Ammon's horn (tissue), 1 donor: Measurements from ENCODE around the gene AGAP3.

Source experiments
- DNase-seq: peaks from one replicate; pipeline ENCODE4 v3.0.0-alpha.2; 2016; ENCODE audit warnings: low spot score

The AGAP3 gene

DNA sequence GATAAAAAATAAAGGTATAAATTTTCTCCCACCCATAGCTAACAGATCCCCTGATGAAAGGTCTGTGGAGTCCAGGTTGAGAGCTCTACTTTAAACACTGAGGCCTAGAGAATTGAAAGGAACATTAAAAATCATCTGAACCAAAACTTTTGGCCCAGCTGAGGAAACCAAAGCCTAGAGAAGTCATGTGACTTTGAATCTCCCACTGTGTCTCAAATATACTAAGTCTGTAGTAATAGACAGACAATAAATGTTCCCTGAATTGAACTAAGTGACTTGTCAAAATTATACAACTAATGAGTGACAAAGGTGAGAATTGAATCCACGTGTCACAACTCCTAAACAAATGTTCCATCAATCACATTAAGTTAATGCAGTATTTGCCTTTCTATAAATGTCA lies 75.5 kb downstream of the AGAP3 start:
- no peak for DNase-seq

DNA sequence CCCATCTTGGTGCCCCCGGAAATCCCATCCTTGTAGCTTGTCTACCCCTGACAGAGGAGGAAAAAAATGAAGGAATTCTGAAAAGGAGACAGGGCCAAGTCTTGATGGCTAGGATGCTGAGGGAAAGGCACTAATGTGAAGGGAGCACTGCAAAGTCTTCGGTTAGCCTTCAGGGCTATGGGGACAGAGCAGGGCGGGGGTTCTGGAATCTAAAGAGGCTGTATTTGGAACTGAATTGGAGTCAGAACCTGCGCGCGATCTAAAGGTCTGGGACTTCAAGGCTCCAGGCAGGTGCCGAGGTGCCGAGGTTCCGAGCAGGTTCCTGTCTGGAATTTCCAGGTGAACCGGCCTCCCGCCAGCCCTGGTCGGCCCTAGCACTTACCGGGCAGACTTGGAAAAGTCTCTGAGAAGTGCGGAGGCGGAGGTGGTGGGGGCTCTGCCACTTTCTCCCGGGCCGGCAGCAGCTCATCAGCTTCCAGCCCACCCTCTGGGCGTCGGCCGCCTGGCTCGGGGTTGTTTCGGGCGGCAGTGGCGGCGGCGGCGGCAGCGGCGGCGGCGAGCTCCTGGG lies 80.4 kb downstream of the AGAP3 start:
- no peak for DNase-seq

DNA sequence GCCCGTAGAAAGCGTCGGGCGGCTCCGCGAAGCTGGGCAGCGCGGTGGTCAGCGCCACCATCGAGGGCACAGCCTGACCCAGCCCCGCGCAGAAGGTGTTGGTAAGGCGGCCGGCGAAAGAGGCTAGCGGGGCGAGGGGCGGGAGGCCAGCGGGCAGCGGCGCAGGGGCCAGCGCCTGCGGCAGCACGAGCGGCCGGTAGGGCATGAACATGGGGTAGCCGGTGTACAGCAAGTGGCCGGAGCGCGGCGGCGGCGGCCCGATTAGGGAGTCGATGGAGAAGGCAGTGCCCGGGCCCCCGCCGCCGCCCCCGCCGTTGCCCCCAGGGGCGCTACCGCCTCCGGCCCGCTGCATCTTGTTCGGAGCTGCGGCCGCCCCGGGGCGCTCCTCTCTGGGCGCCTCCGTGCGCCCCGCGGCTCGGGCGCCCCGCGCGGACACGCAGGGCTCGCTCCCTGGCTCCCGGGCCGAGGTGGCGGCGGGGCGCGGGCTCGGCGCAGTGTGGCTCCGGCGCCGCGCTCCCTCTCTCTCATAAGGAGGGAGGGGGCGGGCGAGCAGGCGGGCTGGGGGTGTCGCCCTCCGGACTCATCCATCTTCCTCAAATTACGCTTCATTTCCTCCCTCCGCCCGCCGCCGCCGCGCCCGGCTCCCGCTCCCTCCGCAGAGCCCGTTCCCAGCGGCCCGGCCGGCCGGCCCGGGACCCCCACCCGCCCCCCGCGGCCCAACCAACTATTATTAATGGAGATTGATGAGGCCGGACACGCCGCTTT lies 81.1 kb downstream of the AGAP3 start, which contains the start of gene GBX1:
Gene GBX1, minus strand, starts transcription at position 498 of the 765 bp plus-strand sequence. Its CDS starts 146 bp downstream, at position 352.
- DNase-seq, result no peak

DNA sequence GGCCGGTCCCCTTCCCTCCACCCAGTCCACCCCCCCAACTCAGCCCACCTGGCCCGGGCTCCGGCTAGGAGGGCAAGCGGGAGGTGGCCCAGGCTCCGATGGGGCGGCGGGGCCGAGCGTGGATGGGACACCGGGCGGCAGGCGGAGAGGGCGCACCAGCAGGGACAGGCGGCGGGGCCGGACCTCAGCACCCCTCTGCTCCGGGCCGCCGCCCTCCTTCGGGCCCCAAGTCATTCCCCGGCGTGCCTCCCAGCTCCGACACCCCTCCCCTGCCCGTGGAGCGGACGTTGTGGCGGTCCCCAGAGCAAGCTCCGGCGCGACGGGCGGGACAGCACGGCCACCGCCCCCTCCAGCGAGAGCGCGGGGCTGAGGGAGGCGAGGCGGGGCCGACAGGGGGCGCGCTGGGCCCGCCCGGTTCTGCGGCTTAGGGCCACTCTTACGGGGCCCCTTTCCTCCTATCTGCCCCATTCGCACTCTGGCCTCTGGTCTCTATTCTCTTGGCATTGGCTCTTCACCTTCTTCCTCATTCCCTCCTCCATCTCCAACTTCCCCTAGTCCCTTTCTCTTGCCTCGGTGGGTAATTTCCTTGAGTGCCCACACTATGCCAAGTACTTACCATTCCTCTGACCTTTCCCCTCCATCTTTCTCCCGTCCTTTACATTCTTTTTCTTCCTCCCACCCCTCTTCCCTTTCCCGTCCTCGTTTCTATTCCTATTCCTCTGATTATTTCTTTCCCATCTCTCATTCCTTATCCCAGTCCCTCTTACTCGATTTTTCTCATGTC lies 81.9 kb downstream of the AGAP3 start:
- no peak for DNase-seq

DNA sequence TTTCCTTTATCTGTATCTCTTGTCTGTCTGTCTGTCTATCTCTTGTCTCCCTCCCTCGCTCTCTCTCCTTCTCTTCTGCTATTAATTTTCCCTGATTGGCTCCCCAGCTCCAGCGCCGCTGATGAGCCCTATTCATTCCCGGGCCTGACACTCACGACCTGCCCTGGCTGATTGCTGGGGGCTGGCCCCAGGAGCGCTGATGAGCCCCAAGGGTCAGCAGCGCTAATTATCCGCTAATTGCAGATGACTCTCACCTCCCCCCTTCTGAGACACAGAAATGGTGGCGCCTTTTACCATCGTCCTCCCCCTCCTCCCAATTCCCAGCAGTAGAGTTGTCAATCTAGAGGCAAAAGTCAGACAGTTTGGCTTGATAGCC lies 82.5 kb downstream of the AGAP3 start:
- no peak for DNase-seq

DNA sequence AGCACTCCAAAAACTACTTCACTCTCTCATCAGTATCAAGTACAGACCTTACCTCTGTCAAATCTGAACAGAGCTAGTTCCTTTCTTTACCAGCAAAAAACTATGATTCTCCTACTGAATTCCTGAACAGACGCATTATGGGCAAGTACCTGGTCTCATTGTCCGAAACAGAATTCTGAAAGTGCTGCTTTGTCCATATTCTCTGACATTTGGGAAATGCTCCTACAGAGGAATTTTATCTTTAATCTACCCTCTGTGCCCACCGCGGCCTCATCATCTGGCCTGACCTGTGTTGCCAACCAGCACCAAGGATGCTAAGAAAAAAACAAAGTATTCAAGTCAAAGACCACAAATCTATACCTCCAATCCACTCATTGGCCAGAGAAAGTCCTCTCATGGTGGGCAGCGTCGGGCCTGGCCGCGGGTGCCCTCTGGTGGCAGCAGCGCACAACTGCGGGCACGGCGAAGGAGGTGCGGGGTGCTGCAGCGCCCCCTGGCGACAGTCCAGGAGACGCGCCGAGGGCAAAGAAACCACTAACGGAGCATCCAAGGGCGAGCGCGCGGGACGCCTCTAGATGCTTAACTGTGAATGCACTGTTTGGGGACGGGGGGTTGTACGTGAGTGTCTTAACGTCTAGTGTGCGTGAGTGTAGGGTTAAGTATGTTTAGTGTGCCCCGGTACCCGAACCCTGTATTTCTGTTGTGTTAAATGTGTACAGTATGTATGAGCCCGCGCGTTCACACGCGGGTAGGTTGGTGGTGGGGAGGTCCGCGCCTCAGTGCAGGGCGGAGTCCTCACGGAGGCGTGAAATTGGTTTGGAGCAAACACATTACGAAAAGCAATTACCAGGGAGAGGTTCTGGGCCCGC lies 86.2 kb downstream of the AGAP3 start:
- DNase-seq, result peak; percentile 89

DNA sequence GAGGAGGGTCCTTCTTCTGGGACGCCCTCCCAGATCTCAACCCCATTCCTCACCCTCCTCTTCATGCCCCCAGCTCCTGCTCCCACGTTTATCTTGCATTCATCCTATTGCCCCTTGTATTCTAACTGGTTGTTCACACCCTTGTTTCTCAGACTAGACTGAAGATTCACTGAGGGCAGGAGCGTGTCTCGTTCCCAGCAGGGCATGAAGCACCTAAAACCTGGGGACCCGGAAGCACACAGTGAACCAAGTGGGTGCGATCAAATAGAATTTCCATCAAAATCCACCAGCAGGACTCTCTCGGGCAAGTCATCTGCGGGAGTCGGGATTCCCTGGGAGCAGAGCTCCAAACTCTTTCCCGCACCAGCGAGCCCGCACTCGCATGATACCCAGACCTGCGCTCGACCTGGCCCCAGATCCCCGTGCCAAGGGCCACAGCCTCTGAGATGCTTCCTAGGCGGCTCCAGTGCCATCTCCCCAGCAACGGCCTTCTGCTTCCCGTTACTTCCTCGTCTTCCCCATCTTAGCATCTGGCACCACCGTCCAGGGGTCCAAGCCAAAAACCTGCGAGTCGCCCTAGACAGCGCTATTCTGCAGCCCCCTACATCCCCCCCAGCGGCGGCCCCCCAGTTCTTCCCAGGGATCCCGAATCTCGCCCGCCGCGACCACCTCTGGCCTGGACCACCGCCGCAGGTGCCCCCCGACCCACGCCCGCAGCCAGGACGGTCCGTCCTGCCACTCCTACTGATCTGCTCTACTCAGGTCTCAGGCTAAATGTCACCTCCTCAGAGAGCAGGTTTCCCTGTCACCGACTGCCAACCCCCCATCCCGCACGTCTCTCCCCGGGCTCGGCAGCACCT lies 87.3 kb downstream of the AGAP3 start:
- DNase-seq, result no peak

DNA sequence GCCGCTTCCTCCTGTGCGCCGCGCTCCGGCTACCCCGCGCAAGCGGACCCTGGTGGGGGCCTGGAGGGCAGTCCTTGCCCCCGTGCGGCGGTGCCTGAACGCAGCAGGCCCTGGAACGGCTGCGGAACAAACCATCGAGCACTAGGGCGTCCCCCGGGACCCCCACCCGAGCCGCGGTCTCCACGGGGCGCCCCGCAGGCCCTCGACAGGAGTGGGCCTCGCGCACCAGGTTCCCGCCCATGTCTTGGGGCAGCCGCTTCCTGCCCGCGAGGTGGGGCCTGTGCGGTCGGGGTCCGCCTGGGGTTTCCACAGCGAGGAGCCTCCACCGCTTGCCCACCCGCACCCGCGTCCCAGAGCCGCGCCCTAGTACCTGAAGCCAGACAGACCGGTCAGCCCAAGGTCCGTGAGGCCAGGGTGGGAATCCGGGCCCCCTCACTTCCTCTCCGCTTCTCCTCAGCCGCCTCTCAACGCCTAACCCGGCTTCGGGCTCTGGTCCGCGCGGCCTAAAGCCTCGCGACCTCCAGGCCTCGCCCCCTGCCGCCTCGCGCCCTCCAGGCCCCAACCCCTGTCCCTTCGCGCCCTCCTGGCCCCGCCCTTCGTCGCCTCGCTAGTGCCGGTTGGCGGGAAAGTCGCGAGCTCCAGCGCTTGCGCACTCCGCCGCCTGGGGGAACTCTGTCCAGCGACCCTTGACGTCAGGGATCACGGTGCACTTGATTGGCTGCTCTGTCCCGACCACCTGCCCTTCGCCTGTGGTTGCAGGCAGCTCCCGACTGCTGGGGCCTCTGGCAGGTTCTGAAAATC lies 88.2 kb downstream of the AGAP3 start:
- DNase-seq, result no peak

DNA sequence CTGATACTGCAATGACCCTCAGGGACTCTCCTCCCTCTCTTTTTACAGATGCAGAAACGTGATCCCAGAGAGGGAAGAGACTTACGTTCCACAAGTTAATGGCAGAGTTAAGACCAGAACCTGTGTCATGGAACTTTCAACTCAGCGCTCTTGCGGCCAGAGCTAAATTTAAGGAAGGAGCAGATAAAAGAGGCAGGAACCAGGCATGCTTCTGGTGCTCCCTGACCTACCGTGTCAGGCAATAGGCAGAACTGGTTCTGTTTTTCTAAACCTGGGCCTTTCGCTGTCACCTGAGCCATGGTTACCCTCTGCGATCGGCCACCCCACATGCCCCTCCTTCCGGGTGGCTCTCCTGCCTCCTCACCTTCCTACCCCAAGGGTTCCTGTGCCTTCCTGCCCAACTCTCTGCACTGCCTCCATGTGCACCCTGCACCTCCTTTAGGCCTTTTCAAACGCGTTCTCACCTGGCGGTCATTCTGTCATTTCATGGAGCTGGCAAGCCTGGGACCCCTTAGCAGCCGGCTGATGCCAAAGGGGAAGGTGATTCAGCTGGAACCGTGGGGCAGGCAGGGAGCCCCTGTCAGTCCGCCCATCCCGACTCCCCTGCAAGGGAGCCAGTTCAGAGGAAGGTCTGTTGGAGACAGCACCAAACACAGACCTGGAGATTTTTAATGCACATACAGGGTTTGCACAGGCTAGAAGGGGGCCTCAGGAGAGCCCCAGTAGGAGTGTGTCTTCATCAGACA lies 88.9 kb downstream of the AGAP3 start:
- no peak for DNase-seq

DNA sequence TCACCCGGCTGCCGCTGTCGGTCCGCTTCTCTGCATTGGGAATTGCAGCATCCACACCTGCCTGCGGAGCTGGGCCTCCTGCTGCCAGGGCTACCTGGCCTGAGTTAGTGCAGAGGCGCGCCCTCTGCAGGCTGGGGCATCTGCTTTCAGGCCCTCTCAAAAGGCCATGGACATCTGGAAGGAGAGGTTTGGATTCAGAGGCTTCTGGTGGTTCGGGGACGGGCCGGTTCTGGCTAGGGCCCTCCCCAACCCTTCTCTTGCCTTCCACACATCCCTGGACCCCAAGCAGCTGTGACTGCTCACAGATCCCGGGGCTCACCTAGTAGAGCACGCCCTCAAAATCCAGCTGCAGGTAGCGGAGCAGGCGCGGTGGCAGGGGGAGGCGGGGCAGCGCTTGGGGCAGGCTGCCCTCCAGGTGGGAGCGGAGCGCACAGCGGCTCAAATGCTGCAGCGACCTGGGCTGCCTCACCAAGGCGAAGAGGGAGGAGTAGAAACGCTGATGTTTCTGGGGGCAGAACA lies 89.6 kb downstream of the AGAP3 start:
- no peak for DNase-seq

DNA sequence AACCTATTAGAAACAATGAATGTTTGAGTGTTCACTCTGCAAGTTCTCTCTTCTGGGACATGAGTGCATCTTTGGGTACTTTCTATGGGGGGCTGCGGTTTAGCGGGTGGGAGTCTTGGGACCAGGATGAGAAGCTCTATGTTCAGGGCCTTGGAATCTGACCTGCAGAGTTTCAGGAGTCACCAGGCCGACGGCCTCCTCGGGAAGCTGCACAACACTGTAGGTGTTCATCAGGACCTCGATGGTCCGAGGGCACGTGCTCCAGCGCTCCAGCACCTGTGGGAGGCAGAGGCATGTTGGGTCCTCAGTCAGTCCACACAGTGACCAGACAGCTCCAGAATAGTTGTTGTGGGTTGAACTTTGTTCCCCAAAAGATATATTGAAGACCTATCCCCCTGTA lies 90.1 kb downstream of the AGAP3 start:
- no peak for DNase-seq

DNA sequence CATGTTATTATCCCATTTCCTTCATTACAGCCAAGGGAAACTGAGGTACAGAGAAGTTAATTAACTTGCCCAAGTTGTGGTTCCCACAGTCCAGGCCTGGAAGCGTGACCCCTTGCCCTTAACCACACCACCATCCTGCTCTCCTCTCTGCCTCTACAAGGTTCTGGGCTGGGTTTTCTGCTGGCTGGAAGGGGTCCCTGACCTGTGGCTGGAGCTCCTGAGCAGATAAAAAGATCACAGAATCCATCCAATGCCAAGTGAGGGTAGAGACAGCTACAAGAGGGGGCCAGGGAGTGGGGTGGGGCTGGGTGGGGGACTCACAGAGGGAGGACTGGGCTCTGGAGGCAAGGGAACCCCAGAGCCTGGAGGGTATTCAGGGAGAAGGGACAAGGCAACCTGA lies 91.0 kb downstream of the AGAP3 start:
- no peak for DNase-seq

DNA sequence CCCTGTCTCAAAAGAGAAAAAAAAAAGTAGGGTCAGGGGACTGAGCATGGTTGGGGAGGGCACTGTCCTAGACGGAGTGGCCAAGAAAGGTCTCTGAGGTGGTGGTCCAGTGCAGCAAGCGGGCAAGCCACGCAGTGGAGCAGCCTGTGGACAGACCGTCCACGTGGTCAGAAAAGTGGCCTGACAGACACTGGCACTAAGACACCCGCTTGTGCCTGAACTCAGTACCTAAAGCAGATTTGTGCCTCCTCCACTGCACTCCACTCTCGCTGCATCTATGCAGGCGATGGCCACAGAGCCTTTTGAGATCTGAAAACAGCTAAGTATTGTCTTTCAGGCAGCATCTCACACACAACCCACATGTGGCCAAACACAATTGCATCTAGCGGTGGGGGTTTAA lies 92.0 kb downstream of the AGAP3 start:
- DNase-seq, result no peak

DNA sequence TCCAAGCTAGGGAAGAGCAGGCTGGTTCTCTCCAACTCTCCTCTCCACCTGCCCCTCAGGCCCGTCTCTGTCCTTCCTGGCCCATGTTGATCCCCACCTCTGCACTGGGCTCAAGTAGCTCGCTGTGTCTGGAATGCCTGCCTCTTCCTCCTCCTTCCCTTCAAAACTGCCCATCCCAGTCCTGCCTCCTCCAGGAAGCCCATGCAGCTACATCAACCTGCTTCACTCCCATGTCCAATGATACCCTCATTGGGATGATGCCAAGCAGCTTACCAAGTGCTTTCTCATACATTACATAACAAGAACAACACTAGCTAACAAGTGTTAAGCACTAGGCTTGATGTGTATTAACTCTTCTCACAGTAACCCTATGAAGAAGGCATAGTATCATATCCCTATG lies 92.6 kb downstream of the AGAP3 start:
- no peak for DNase-seq

DNA sequence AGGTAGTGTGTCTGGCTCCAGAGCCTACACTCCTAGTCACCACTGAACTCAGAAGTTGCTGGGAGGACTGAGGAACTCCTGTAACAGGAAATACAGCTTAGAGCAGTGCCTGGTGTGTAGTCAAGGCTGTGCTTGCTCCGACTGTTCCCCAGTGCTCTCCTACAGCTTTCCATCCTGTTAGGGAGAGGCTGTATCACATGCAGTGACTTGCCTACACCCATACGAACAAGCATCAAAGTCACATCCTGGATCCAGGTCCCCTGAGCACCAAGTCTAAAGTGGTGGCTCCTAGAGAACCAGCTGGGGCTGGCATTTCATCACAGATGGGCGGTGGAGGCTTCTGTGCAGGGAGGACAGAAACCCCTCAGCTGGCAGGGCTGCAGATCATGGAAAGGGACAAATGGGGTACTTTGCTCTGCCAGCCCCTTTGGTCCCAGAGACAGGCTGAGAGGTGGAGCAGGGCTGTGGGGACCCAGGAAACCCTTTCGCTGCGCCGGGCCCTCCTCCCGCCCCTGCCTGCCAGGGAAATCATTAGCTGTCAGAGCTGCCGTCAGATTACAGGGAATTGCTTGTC lies 93.1 kb downstream of the AGAP3 start:
- DNase-seq, result no peak

DNA sequence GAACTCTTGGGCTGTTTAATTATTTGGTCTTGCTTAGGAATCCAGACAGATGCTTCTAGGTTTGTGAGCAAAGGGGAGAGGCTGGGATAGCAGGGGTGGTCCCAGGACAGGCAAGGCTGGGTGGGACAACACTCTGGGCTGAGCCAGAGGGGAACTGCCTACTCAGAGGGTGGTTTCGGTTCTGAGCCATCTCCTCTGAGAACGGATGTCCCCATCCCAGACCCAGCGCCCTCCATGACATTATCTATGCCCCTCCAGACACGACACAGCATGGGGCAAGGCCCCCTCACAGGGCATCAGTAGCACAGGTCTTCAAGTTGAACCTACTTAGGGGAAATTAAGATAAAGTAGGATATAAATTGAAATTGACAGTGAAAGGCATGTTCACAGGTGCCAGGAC lies 93.7 kb downstream of the AGAP3 start:
- no peak for DNase-seq

DNA sequence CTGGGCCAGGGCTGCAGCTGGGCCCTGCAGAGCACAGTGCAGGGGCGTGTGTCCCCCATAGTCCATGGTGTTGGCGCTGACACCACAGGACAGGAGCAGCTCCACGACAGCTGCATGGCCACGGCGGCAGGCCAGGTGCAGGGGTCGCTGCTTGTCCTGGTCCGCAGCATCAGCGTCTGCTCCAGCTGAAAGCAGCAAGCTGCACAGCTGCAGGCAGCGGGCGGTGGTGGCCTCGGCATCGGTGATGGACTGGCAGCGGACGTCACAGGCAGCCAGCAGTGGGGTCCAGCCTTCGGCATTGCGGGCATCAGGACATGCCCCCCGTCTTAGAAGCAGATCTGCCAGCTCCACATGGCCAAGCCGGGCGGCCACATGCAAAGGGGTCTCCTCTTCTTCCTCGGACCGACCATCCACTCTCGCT lies 94.7 kb downstream of the AGAP3 start:
- DNase-seq, result no peak

DNA sequence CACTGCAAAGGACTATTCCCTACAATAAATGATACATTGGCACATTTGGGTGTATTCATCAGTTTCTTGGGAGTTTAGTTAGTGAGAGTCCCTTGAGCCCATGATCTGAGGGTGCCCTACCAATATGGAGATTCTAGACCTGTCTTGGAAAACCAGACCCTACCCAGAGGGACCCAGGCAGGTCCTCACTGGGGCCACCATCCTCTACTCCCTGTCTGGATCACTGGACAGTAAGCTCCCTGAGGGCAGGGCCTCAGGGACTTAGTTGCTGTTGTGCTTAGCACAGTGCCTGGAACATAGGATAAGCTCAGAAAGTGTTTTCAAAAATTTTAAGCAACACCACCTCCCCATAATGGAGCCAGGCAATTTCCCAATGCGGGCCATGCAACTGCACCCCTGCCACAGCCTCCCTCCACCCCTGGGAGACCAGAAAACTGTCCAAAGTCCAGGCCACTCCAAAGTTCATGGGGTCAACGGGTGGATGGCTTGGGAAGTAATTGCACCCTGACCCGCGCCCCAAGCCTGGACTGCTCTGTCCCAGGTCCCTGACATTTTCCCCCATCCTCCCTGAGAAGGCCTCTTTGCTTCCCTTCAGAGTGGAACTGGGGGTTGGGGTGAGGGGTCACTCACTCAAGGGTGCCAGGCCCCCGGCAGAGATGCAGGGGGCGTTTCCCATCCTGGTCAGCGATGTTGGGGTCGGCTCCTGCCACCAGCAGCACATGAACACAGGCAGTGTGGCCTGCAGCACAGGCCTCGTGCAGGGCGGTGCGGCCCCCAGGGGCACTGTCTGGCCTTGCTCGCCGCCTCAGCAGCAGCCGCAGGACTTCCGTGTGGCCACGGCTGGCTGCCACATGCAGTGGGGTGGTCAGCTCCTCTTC lies 99.7 kb downstream of the AGAP3 start:
- DNase-seq, result no peak
